SW480 (cell line): Measurements from ENCODE around the gene CRACR2B.

ENCODE experiments used
- DNase-seq: peaks from one replicate; pipeline ENCODE4 v3.0.0-alpha.2; 2016; ENCODE audit warnings: low spot score

Gene CRACR2B

GRCh38 chr11:854601-855329 lies 27.0 kb downstream of the CRACR2B start:
- DNase-seq: no peak

DNA sequence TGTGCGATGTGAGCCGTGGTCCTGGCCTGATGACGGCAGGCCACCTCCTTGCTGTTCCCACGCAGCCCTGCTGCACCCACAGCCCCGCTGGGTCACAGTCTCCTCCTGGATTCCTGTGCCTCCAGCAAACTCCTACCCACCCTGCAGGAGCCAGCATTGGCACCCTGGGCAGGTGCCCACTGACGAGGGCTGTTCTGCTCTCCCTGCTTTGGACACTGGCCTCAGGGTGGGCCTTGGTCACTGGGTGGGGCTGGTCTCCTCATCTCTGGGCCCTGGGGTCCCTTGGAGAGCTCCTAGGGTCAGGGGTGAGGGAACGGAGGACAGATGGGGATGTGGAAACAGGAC lies 27.6 kb downstream of the CRACR2B start:
- no peak for DNase-seq

DNA sequence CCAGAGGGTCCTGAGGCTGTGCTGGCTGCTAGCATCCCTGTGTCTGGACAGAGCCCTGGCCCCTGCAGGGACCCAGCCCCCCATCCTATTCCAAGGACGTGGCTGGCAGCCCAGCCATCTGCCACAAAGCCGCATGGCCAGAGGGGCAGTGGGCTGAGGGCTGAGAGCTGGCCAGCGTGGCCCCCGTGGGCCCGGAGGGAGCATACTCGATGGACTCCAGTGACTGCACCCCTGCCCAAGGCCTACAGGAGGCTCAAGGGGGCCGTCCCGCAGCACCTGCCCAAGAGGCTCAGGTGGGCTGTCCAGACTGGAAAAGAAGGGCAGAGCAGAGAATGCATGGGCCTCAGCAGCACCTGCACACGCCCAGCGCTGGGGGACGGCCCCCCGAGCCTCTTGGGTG lies 28.1 kb downstream of the CRACR2B start:
- no peak for DNase-seq

DNA sequence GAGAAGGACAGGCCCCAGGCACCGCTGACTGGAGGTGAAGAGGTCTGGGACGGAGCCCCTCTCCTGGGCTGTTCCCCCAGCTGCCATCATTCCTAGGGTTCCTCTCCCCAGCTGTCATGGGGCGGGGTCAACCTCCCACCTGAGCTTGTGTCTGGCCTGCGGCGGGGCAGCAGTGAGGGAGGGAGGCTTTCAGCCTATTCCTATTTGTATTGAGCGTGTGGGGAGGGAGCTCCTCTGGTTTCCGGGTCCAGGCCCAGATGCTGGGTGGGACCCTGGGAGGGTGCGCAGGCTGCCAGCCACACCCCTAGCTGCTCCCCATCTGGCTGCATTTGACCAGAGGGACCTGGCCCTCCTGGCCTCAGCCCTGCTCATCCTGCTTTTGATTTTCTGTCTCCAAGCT lies 28.7 kb downstream of the CRACR2B start:
- no peak for DNase-seq

- no peak for DNase-seq
Observed at GRCh38 chr11:858053-858761, 30.5 kb downstream of the CRACR2B start.

GRCh38 chr11:858762-859339 lies 31.1 kb downstream of the CRACR2B start:
- no peak for DNase-seq

GRCh38 chr11:859394-860131 lies 31.8 kb downstream of the CRACR2B start:
- peak; percentile 64 for DNase-seq

GRCh38 chr11:860234-861104 lies 32.8 kb downstream of the CRACR2B start:
- no peak for DNase-seq

GRCh38 chr11:861105-861479 lies 33.4 kb downstream of the CRACR2B start:
- DNase-seq: no peak

DNA sequence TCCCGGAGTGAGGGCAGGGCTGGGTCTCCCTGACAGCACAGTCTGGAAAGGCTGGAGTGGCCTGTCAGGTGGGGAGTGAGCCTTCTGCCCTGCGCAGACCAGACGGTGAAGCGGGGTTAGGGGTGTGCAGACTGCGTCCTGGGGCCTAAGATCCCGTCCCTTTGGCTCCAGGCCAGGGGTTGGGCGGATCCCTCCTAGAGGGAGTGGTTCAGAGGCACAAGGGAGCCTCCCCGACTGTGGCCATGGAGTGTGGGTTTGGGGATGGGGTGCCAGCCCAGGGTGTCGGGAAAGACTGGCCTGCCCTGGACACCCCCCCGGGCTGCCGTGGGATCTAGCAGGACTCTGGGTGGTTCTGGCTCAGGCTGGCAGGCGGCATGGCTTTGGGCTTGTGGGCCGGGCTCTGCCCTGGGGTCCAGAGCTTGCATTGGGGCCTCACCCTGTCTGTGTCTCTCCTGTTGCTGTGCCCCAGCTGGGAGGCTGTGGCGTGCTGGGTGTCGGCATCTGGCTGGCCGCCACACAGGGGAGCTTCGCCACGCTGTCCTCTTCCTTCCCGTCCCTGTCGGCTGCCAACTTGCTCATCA lies 34.5 kb downstream of the CRACR2B start:
- no peak for DNase-seq

DNA sequence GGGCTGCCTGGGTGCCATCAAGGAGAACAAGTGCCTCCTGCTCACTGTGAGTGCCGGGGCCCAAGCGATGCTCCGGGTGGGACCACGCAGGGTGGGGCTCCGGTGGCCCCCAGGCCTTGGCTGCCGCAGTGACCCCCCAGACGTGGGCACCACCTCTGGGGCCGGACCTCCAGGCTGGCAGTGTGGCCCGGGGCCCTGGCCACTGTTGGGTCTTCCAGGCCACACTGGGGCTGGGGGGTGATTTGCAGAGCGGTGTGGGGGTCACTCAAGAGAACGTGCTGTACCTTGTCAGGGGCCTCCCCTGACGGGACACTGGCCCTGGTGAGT lies 34.9 kb downstream of the CRACR2B start:
- DNase-seq: no peak

DNA sequence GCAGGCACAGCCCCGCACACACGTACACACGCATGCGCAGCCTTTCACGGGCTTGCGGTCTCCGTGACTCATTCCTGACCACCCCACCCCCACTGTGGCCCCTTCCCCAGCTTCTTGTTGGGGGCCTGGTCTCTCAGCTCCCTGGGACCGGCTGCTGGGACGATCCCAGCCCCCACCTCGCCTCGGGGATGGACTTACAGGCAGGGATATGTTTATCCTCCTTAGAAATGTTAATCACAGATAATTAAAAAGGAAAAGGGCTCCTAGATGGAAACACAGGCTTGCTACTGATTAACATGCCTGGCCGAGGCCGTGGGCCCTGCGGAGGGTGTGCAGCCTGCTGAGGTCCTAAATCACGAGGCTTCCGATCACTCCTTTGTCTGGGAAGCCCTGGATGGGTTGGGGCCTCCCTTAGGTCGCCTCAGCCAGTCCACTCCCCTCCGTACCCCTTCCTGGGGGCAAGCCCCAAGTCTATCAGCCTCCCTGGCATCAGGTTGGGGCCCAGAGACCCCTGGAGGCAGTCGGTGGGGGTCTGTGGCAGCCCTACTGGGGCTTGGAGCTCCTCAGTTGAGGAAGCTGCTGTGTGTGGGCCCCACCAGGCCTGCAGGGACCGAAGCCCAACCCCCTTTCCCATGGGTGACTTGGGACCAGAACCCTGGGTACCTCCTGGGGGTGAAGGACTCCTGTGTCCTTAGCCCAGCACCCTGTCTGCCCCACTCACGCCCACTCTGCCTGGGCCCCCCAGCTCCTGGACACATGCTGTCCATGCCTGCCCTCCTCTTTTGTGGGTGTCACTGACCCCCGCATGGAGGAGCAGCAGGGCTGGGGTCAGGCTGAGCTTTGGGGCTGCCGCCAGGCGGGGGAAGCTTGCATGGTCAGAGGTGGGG lies 35.5 kb downstream of the CRACR2B start:
- no peak for DNase-seq

DNA sequence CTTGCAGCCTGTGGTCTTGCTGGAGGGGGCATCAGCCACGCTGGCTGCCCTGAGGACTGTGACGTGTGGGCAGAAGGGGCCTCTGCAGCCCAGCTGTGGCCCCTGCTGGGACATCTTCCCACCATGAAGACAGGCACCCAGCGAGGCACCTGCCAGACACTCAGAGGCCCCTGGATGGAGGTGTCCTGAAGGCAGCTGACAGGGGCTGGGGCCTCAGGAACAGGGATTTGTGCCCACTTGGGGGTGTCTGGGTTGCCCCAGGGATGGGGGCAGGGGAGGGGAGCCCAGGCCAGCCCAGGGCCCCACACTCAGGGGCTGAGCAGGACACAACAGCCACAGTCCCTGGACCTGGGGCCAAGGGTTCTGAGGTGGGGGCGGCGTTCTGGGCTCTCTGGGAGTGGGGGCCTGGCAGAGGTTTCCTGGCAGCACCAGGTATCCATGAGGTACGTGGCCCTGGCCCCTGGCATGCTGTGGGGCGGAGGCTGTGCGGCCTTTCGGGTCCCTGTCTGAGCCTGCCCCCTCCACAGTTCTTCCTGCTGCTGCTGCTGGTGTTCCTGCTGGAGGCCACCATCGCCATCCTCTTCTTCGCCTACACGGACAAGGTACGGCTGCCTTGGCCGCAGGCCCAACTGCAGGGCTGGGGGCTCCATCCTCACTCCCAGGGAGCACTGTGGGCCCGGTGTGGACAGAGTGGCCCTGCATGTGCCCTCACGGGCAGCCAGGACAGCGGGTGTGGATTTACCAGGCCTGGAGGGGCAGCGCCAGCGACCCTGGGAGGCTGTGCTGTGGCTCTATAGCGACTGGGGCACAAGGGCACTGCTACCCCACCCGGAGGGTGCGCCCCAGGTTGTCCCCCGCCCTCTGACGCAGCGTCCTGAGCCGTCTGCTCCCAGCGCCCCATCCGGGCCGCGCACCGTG lies 36.5 kb downstream of the CRACR2B start:
- DNase-seq: no peak

DNA sequence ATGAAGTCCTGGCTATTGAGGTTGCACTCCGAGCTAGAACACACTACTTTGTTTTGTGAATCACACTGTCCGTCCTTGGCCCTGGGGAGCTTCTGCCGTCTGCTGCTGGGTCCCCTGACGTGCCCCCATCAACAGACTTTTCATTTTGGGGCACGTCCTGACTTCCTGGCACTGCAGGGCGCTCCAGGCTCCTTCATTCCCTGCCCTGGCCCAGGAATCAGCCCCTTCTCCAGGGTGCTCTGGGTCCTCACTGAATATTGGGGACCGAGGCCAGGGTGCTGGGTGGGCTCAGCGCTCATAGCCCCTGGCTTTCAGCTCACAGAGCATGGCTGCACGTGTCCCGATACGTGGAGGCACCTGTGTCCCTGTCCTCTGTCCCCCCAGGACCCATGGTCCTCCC lies 37.2 kb downstream of the CRACR2B start:
- no peak for DNase-seq

GRCh38 chr11:865462-866430 lies 38.0 kb downstream of the CRACR2B start:
- DNase-seq: no peak

DNA sequence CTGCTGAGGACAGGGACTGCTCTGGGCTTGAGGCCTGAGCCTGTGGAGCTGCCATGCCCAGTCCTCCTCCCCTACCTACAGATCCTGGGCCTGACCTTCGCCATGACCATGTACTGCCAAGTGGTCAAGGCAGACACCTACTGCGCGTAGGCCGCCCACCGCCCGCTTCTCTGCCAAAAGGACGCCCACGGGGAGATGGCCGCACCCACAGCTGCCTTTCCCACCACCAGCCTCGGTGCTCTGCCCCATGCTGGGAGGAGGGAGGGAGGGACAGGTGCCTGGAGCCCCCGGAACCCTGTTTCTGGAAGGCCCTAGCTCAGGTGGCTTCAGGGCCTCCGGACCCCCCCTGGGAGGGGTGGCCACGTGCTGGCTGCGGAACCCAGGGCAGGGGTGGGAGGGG lies 38.8 kb downstream of the CRACR2B start:
- DNase-seq: no peak

DNA sequence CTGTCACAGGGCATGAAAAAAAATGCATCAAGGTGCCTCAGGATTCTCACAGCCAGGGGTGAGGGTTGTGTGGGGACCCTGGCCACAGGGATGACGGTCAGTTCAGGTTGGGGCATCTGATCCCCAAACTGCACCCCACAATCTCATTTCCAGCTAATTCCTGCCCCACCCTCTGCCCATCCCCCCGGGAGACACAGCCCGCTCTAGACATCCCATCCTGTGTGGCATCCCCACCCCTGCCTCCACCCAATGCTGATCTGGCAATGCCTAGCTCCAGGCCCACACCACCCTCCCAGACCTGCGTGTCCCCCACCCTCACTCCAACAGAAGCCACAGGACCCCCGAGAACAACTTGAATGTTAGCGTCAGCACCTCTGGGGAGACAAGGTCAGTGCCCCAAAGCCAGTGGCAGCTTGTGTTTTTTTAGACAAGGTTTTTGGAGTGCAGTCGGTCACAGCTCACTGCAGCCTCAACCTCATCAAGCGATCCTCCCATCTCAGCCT lies 40.2 kb downstream of the CRACR2B start:
- DNase-seq: no peak

DNA sequence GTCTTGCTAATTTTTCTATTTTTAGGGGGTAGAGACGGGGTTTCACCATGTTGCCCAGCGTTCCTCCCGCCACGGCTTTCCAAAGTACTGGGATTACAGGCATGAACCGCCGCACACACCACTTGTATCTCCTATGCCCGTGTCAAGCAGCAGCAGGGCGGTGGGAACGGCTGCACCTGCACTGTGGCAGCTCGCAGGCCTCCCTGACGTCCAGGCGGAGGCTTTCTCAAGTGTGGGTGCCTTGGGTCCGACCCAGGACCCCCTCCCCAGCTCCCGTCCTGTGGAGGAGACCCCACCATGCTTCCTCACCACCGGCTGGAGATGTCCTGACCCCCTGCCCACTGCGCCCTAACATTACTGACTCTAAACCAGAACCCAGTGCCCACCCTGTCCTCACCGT lies 40.7 kb downstream of the CRACR2B start:
- no peak for DNase-seq
